Spleen (tissue), 11 donors: ENCODE measurements around the gene BORCS8. TPM values are rescaled to one million over a fixed set of nuclear protein-coding genes. Genes with fewer than 3 reads are reported as not detected.

Experiments used
- DNase-seq: peaks from one replicate; pipeline ENCODE4 v3.0.0-alpha.2; 2020
- H3K27ac ChIP-seq, 8 donors: fragments of 200-600 bp; sonication (generic) in 7 of 8; 1 replicate in 4 of 8; 2 replicates in 4 of 8; pipeline versions ENCODE4 v1.5.0 to v1.8.0; 2016 to 2021; ENCODE audit warnings: inconsistent platforms in 4 of 8, mild to moderate bottlenecking in 4 of 8, moderate library complexity in 1 of 8
- H3K27me3 ChIP-seq, 7 donors: fragments of 200-600 bp; sonication (generic) in 6 of 7; replicated peaks in 1 of 7; 1 replicate in 4 of 7; 2 replicates in 3 of 7; pipeline versions ENCODE4 v1.5.0 to v1.8.0; 2016 to 2021; ENCODE audit warnings: inconsistent platforms in 3 of 7, mild to moderate bottlenecking in 1 of 7
- H3K36me3 ChIP-seq, 6 donors: fragments of 200-600 bp; sonication (generic) in 5 of 6; 1 replicate in 4 of 6; 2 replicates in 2 of 6; pipeline versions ENCODE4 v1.5.0 to v1.8.0; 2016 to 2021; ENCODE audit warnings: inconsistent platforms in 2 of 6
- H3K4me1 ChIP-seq, 6 donors: fragments of 200-600 bp; sonication (generic) in 5 of 6; 1 replicate in 3 of 6; 2 replicates in 3 of 6; pipeline versions ENCODE4 v1.5.0 to v1.8.0; 2016 to 2021; ENCODE audit warnings: inconsistent platforms in 3 of 6
- H3K4me3 ChIP-seq, 8 donors: fragments of 200-600 bp; sonication (generic) in 7 of 8; 1 replicate in 4 of 8; 2 replicates in 4 of 8; pipeline versions ENCODE4 v1.5.0 to v1.8.0; 2016 to 2021; ENCODE audit warnings: inconsistent platforms in 4 of 8, mild to moderate bottlenecking in 4 of 8, moderate library complexity in 2 of 8
- H3K9me3 ChIP-seq, 8 donors: fragments of 200-600 bp; sonication (generic) in 7 of 8; 1 replicate in 4 of 8; 2 replicates in 4 of 8; pipeline versions ENCODE4 v1.5.0 to v1.8.0; 2016 to 2021; ENCODE audit warnings: inconsistent platforms in 4 of 8
- CTCF ChIP-seq, 11 experiments: fragments of 200-600 bp in 7 of 11; fragments of 450-650 bp in 4 of 11; sonication (generic) in 4 of 11; IDR thresholded peaks in 8 of 11; conservative IDR thresholded peaks in 3 of 11; 1 replicate in 7 of 11; 2 replicates in 4 of 11; pipeline versions ENCODE4 v1.4.0 to v1.8.0; 2016 to 2021; ENCODE audit warnings: antibody characterized with exemption in 11 of 11, inconsistent platforms in 4 of 11, mild to moderate bottlenecking in 1 of 11
- POLR2A ChIP-seq, 3 donors: fragments of 450-650 bp; IDR thresholded peaks; one replicate each; pipeline ENCODE4 v1.5.1; 2017; ENCODE audit warnings: antibody characterized with exemption in 3 of 3, mild to moderate bottlenecking in 1 of 3
- POLR2AphosphoS5 ChIP-seq, 3 donors: sonication (generic); formaldehyde crosslinking; IDR thresholded peaks; one replicate each; pipeline ENCODE4 v1.5.1; 2017; ENCODE audit warnings: antibody characterized with exemption in 3 of 3
- WGBS, 5 donors: extraction: QIAGEN DNeasy Blood & Tissue Kit in 3 of 5; methylation state at CpG; one replicate each; pipeline versions ENCODE4 v1.1.5 to v1.1.7; 2013 to 2018; 5-methylcytosine and 5-hydroxymethylcytosine counted together
- intact Hi-C: fragments of 100-400 bp; cut with DNase I; formaldehyde crosslinking; loops from one replicate; pipeline ENCODE4 v1.15.0; 2023; ENCODE audit warnings: low total_unique reads
- polyA plus RNA-seq, 3 donors: library from polyadenylated mRNA; stranded (reverse); fragments of 200-250 nt; gene quantifications; one replicate each; pipeline ENCODE4 v1.2.1, GENCODE V29; 2013
- total RNA-seq, 7 donors: library from RNA; depleted of rRNA in 3 of 7; stranded (reverse); fragments of >200 nt in 3 of 7; fragmentation: NEBNext Ultra II Directional in 4 of 7; extraction: Animal tissue kit (Norgen Biotek cat#: 25700) in 4 of 7; gene quantifications; one replicate each; pipeline versions ENCODE4 v1.1.0 to v1.2.1, GENCODE V29; 2016 to 2021
- donor health status: healthy with polysubstance abuse.
- donor health status: DM: no; HTN: no; CAD: no; lungs with moderate emphysema.
- donor health status: DM: no; HTN: no; CAD: no.
- donor health status: Bipolar disorder and iron deficiency.
- donor health status: healthy.
- donor health status: DM: no; HTN: no; CAD: no.
- donor health status: DM: yes; HTN: yes; CAD: no.

Gene BORCS8
- total and polyA plus RNA-seq, 10 donors = 14.0 to 52.1 (median 26.2) TPM

- WGBS, 5 donors = 84 to 93% (median 89%) methylated on average over 9 of the region's 9 CpGs
- intact Hi-C loops = no loop called here
- TF ChIP-seq CTCF (IDR thresholded peaks at IDR 0.05 in 8 of 11, conservative IDR thresholded peaks at IDR 0.05 in 3 of 11) (no peak), POLR2A (IDR thresholded peaks at IDR 0.05) (no peak), POLR2AphosphoS5 (IDR thresholded peaks at IDR 0.05) (no peak)
Observed at GRCh38 chr19:19230999-19231398, 39.0 kb upstream of the BORCS8 start.

GRCh38 chr19:19229701-19230100 lies 37.7 kb upstream of the BORCS8 start:
- Histone ChIP-seq H3K27me3 (peaks cover 0 to 45% (median 4%) of the 10 kb centered on the region in 7 donors), H3K36me3 (no peaks in the 10 kb centered on the region), H3K4me3 (no peak overlapping the region), H3K27ac (no peak overlapping the region), H3K9me3 (peaks cover 0 to 17% (median 16%) of the 10 kb centered on the region in 8 donors), H3K4me1 (peaks cover 0 to 10% (median 9%) of the 10 kb centered on the region in 6 donors)
- intact Hi-C loops = no loop called here
- no peak for DNase-seq
- WGBS, 5 donors = 90 to 92% (median 90%) methylated on average over 3 of the region's 3 CpGs
- no peak for TF ChIP-seq POLR2A (IDR thresholded peaks at IDR 0.05)
- no peak for TF ChIP-seq CTCF (IDR thresholded peaks at IDR 0.05 in 8 of 11, conservative IDR thresholded peaks at IDR 0.05 in 3 of 11)
- no peak for TF ChIP-seq POLR2AphosphoS5 (IDR thresholded peaks at IDR 0.05)

More at GRCh38 chr19:19230999-19231398, 39.0 kb upstream of the BORCS8 start:
- no peak for DNase-seq
- H3K36me3 ChIP-seq = no peaks in the 10 kb centered on the region
- H3K27ac ChIP-seq = no peak overlapping the region
- H3K4me3 ChIP-seq = no peak overlapping the region
- no peaks in the 10 kb centered on the region for H3K4me1 ChIP-seq
- H3K27me3 ChIP-seq = peaks cover 0 to 34% (median 0%) of the 10 kb centered on the region in 7 donors
- peaks cover 0 to 30% (median 29%) of the 10 kb centered on the region in 8 donors for H3K9me3 ChIP-seq

- H3K27me3 ChIP-seq = peaks cover 0 to 61% (median 4%) of the 10 kb centered on the region in 7 donors
- no peak overlapping the region for H3K27ac ChIP-seq
- no peaks in the 10 kb centered on the region for H3K9me3 ChIP-seq
- no peak overlapping the region for H3K4me3 ChIP-seq
- intact Hi-C loops = no loop called here
- 64 to 89% (median 80%) methylated on average over 3 to 4 of the region's 4 CpGs for WGBS, 5 donors
- H3K36me3 ChIP-seq = no peaks in the 10 kb centered on the region
- H3K4me1 ChIP-seq = peaks cover 0 to 14% (median 12%) of the 10 kb centered on the region in 6 donors
- TF ChIP-seq CTCF (IDR thresholded peaks at IDR 0.05 in 8 of 11, conservative IDR thresholded peaks at IDR 0.05 in 3 of 11) = no peak
- no peak for TF ChIP-seq POLR2A (IDR thresholded peaks at IDR 0.05)
- no peak for TF ChIP-seq POLR2AphosphoS5 (IDR thresholded peaks at IDR 0.05)
- DNase-seq = no peak
Observed at GRCh38 chr19:19227217-19227616, 35.3 kb upstream of the BORCS8 start.

GRCh38 chr19:19226663-19227062 lies 34.7 kb upstream of the BORCS8 start:
- Histone ChIP-seq H3K9me3 (no peaks in the 10 kb centered on the region), H3K36me3 (no peaks in the 10 kb centered on the region), H3K4me1 (peaks cover 0 to 14% (median 12%) of the 10 kb centered on the region in 6 donors), H3K27me3 (peaks cover 0 to 62% (median 4%) of the 10 kb centered on the region in 7 donors), H3K27ac (no peak overlapping the region), H3K4me3 (no peak overlapping the region)
- WGBS, 5 donors = 63 to 70% (median 65%) methylated on average over 9 to 10 of the region's 10 CpGs
- DNase-seq = no peak
- intact Hi-C loops = no loop called here
- TF ChIP-seq POLR2A (IDR thresholded peaks at IDR 0.05) (no peak), CTCF (IDR thresholded peaks at IDR 0.05 in 8 of 11, conservative IDR thresholded peaks at IDR 0.05 in 3 of 11) (no peak), POLR2AphosphoS5 (IDR thresholded peaks at IDR 0.05) (no peak)
